Astrocyte (in vitro differentiated cells and primary cell): ENCODE results near the gene LIPE. TPM values are rescaled to one million over a fixed set of nuclear protein-coding genes. Genes with fewer than 3 reads are reported as not detected.

Experiments used
- DNase-seq: peaks from one replicate; pipeline ENCODE4 v3.0.0-alpha.2; 2010; ENCODE audit warnings: low read depth
- FAIRE-seq: peaks from 2 replicates; lab custom pipeline; 2011; peaks lifted over from hg19 to GRCh38; lab: Jason Lieb, UNC
- H2AFZ ChIP-seq: 2 replicates; pipeline ENCODE4 v1.6.0; 2012; ENCODE audit warnings: low read depth, low read length, inconsistent platforms
- H3K27ac ChIP-seq: 2 replicates; pipeline ENCODE4 v1.5.1; 2011; ENCODE audit warnings: low read depth, low read length, inconsistent platforms
- H3K27me3 ChIP-seq: 2 replicates; pipeline ENCODE4 v1.6.0; 2011; ENCODE audit warnings: low read length, inconsistent platforms; ENCODE audit not compliant: insufficient read depth
- H3K36me3 ChIP-seq: 2 replicates; pipeline ENCODE4 v1.5.1; 2011; ENCODE audit warnings: low read length, inconsistent platforms; ENCODE audit not compliant: insufficient read depth
- H3K4me1 ChIP-seq: 2 replicates; pipeline ENCODE4 v1.5.1; 2011; ENCODE audit warnings: low read length, inconsistent platforms; ENCODE audit not compliant: insufficient read depth
- H3K4me2 ChIP-seq: 2 replicates; pipeline ENCODE4 v1.6.0; 2012; ENCODE audit warnings: low read length, inconsistent platforms
- H3K4me3 ChIP-seq: 2 replicates; pipeline ENCODE4 v1.5.1; 2011; ENCODE audit warnings: low read depth, mild to moderate bottlenecking, low read length, inconsistent platforms; ENCODE audit not compliant: insufficient read depth
- H3K79me2 ChIP-seq: 2 replicates; pipeline ENCODE4 v1.6.0; 2012; ENCODE audit warnings: mild to moderate bottlenecking, low read length, inconsistent platforms; ENCODE audit not compliant: insufficient read depth
- H3K9ac ChIP-seq: 2 replicates; pipeline ENCODE4 v1.6.0; 2012; ENCODE audit warnings: mild to moderate bottlenecking, low read length, inconsistent platforms
- H3K9me3 ChIP-seq: 2 replicates; pipeline ENCODE4 v1.5.1; 2012; ENCODE audit warnings: low read depth, mild to moderate bottlenecking, low read length, inconsistent platforms; ENCODE audit not compliant: insufficient read depth
- H4K20me1 ChIP-seq: 2 replicates; pipeline ENCODE4 v1.6.0; 2012; ENCODE audit warnings: low read length, inconsistent platforms; ENCODE audit not compliant: insufficient read depth
- H3K27ac Mint-ChIP-seq: one replicate; pipeline ENCODE4 v1.8.0; 2021; ENCODE audit warnings: mild to moderate bottlenecking, mixed read lengths; ENCODE audit not compliant: unreplicated experiment
- H3K27me3 Mint-ChIP-seq: one replicate; pipeline ENCODE4 v1.8.0; 2021; ENCODE audit warnings: low read depth, mixed read lengths; ENCODE audit not compliant: unreplicated experiment
- H3K36me3 Mint-ChIP-seq: one replicate; pipeline ENCODE4 v1.8.0; 2021; ENCODE audit warnings: low read depth, mixed read lengths; ENCODE audit not compliant: unreplicated experiment
- H3K4me1 Mint-ChIP-seq: one replicate; pipeline ENCODE4 v1.8.0; 2021; ENCODE audit warnings: low read depth, mixed read lengths; ENCODE audit not compliant: unreplicated experiment
- H3K4me3 Mint-ChIP-seq: one replicate; pipeline ENCODE4 v1.8.0; 2021; ENCODE audit warnings: mild to moderate bottlenecking, moderate library complexity, mixed read lengths; ENCODE audit not compliant: unreplicated experiment
- H3K9me3 Mint-ChIP-seq: one replicate; pipeline ENCODE4 v1.8.0; 2021; ENCODE audit warnings: mild to moderate bottlenecking, mixed read lengths; ENCODE audit not compliant: unreplicated experiment
- EZH2 ChIP-seq: IDR thresholded peaks from 2 replicates; pipeline ENCODE4 v1.6.1; 2012; ENCODE audit warnings: mild to moderate bottlenecking, low read length, inconsistent platforms; ENCODE audit not compliant: insufficient read depth
- total RNA-seq: library from RNA; stranded (reverse); gene quantifications from 2 replicates; pipeline ENCODE4 v1.2.1, GENCODE V29; 2021
- TF ChIP-seq, protein P1 (sequence below): IDR thresholded peaks from 2 replicates; pipeline ENCODE4 v1.5.1; 2011; ENCODE audit warnings: low read depth, mild to moderate bottlenecking, inconsistent platforms, low read length, moderate library complexity; ENCODE audit not compliant: insufficient read depth

LIPE gene
- total RNA-seq, 1 donor from 2014 or later, result 2.0 TPM

- TF ChIP-seq, protein P1, sequence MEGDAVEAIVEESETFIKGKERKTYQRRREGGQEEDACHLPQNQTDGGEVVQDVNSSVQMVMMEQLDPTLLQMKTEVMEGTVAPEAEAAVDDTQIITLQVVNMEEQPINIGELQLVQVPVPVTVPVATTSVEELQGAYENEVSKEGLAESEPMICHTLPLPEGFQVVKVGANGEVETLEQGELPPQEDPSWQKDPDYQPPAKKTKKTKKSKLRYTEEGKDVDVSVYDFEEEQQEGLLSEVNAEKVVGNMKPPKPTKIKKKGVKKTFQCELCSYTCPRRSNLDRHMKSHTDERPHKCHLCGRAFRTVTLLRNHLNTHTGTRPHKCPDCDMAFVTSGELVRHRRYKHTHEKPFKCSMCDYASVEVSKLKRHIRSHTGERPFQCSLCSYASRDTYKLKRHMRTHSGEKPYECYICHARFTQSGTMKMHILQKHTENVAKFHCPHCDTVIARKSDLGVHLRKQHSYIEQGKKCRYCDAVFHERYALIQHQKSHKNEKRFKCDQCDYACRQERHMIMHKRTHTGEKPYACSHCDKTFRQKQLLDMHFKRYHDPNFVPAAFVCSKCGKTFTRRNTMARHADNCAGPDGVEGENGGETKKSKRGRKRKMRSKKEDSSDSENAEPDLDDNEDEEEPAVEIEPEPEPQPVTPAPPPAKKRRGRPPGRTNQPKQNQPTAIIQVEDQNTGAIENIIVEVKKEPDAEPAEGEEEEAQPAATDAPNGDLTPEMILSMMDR, result no peak
- TF ChIP-seq EZH2, result no peak
- peaks cover 10% of the 10 kb centered on the region for H3K4me1 Mint-ChIP-seq
- no peak for DNase-seq
- peak overlapping the region; percentile 71 for H3K4me3 ChIP-seq
- H3K9ac ChIP-seq, result peak overlapping the region; percentile 84
- H2AFZ ChIP-seq, result peak overlapping the region; percentile 77
- peaks cover 3% of the 10 kb centered on the region for H3K79me2 ChIP-seq
- H3K27ac ChIP-seq, result peak overlapping the region; percentile 70
- H4K20me1 ChIP-seq, result peaks cover 8% of the 10 kb centered on the region
- no peaks in the 10 kb centered on the region for H3K36me3 ChIP-seq
- H3K36me3 Mint-ChIP-seq, result peaks cover 1% of the 10 kb centered on the region
- peaks cover 13% of the 10 kb centered on the region for H3K4me1 ChIP-seq
- peak overlapping the region; percentile 92 for H3K4me3 Mint-ChIP-seq
- H3K4me2 ChIP-seq, result peak overlapping the region; percentile 91
- H3K9me3 Mint-ChIP-seq, result no peaks in the 10 kb centered on the region
- FAIRE-seq, result no peak
- peak overlapping the region; percentile 59 for H3K27ac Mint-ChIP-seq
- no peaks in the 10 kb centered on the region for H3K9me3 ChIP-seq
- peaks cover 2% of the 10 kb centered on the region for H3K27me3 Mint-ChIP-seq
- no peaks in the 10 kb centered on the region for H3K27me3 ChIP-seq
Observed at GRCh38 chr19:42397263-42398166, 29.7 kb downstream of the LIPE start.

- H3K4me2 ChIP-seq, result peak overlapping the region; percentile 91
- peak overlapping the region; percentile 75 for H3K27ac ChIP-seq
- Mint-ChIP-seq H3K4me1 (peaks cover 10% of the 10 kb centered on the region), H3K4me3 (peak overlapping the region; percentile 92), H3K36me3 (peaks cover 1% of the 10 kb centered on the region), H3K27me3 (peaks cover 7% of the 10 kb centered on the region), H3K9me3 (no peaks in the 10 kb centered on the region), H3K27ac (peak overlapping the region; percentile 59)
- FAIRE-seq (peak; percentile 94), DNase-seq (peak; percentile 98)
- peak overlapping the region; percentile 84 for H3K9ac ChIP-seq
- TF ChIP-seq EZH2, result no peak
- TF ChIP-seq, protein P1, result no peak
- H3K4me1 ChIP-seq, result peaks cover 11% of the 10 kb centered on the region
- peaks cover 8% of the 10 kb centered on the region for H4K20me1 ChIP-seq
- no peaks in the 10 kb centered on the region for H3K36me3 ChIP-seq
- H3K9me3 ChIP-seq, result no peaks in the 10 kb centered on the region
- H3K27me3 ChIP-seq, result no peaks in the 10 kb centered on the region
- peak overlapping the region; percentile 93 for H2AFZ ChIP-seq
- H3K79me2 ChIP-seq, result peaks cover 3% of the 10 kb centered on the region
- peak overlapping the region; percentile 71 for H3K4me3 ChIP-seq
Observed at GRCh38 chr19:42396381-42397262, 30.6 kb downstream of the LIPE start.
